ENCODE results near the gene LPP. TPM values are rescaled to one million over a fixed set of nuclear protein-coding genes. Genes with fewer than 3 reads are reported as not detected.

Gene LPP
- total and polyA plus RNA-seq, 2 of the 13 experiments (the other 11 are each of a cell fraction or from before 2014, with no cell fraction given), result 19.2 to 29.9 TPM

DNA sequence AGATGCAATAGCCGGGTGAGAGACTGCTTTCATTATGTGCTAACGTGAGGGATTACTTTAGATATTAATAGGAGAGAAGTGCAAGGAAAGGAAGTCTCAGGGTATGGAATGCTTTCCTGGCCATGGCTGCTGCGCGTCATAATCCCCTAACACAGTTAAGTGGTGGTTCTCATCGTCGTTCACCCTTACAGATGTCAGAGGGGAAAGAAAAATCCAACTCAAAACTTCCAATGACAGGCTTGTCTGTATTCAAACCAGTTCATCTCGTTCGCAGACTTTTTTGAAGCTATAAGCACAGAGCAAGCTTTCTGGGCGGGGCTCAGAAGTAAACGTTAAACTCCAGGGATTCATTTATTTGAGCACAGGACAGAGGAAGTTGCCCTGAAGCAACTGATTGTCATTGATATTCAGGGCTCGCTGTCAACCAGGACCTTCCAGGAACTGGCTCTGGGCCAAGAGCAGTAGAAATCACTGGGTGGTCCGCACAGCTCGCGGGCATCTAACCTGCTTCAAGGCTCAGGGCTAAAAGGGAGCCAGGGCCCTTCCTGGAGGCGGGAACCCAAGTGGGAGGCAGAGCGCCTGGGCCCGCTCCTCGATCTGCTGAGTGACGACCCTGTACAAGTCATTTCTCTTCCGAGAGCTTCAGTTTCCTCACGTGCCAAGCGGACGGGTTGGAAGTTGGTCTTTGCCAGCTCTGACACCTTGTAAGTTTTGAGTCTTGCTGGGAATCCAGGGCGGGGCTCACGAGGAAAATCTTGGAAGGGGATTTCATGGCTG is 1.1 kb upstream of the LPP start (continued):
- no peak for TF ChIP-seq ZNF362 (CRISPR knock-in tag; IDR thresholded peaks at IDR 0.05; ENCODE audit: borderline replicate concordance)

DNA sequence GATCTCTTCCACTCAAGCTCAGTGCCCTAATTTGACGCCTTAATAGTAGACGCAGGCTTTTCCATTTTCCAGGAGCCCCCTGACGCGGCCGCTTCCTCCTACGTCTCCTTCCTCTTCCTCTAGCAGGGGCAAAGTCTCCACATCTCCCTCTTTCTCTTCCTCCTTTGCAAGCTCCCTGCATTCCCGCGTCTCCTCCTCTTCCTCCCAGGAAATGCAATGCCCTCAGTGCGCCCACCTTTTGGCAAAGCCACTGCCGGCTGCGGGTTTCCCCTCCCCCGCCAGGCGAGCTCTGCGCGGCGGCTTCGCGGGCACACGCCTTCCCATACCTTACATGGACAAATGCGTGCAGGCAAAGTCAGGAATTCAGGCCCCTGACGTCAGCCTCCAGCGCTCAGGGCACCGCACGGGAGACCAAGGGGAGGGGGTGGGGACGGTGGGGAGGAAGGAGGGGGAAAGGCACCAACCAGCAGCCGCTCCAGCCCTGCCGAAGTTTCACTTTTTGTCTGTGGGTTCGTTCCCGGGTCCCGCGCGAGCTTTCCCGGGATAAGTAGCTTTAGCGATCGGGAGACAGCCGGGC is 432 bp upstream of the LPP start:
- ChIA-PET POLR2A (interaction anchor here (0.8 to 3.5 kb wide), 22 partner anchors 8 to 800 kb away, joined by 3 to 16 read pairs (median 4); partner anchors contain the start of gene BCL6), CTCF (ENCODE audit: low intra/inter-chr PET ratio, low total read pairs) (no interaction called here)
- H3K27ac ChIP-seq (ENCODE audit: extremely low read length, insufficient read depth, low read length), result peak overlapping the region; percentile 73
- peak; percentile 44 for FAIRE-seq
- H2AFZ ChIP-seq (ENCODE audit: low read length), result no peak overlapping the region
- no peaks in the 10 kb centered on the region for H3K9me3 ChIP-seq (ENCODE audit: low read length)
- peaks cover 49% of the 10 kb centered on the region for H3K79me2 ChIP-seq (ENCODE audit: insufficient read depth, low read length)
- intact Hi-C loops (cut with micrococcal nuclease; ENCODE audit: unreplicated experiment), result loop anchor here (1.0 to 5.0 kb wide), 4 partner anchors 47 to 408 kb away; partner anchors contain the start of gene BCL6
- H3K36me3 ChIP-seq (replicated peaks in 1 of 2; ENCODE audit: control insufficient read depth in 1 of 2, insufficient read depth in 2 of 2, low read length in 2 of 2), result no peaks in the 10 kb centered on the region
- no peaks in the 10 kb centered on the region for H3K27me3 ChIP-seq (ENCODE audit: control insufficient read depth in 1 of 2, insufficient read depth in 2 of 2, low read length in 2 of 2)
- H3K9ac ChIP-seq (ENCODE audit: insufficient read depth, low read depth, low read length), result peak overlapping the region; percentile 91
- H3K4me2 ChIP-seq (ENCODE audit: low read depth, low read length), result peak overlapping the region; percentile 83
- BruUV-seq (replicated peaks), result no TSS peak
- in situ Hi-C loops (cut with HindIII; ENCODE audit: extremely low pct_ligation_motif_present, low pct_unique_long_range_greater_than_20kb), result no loop called here
- peak; percentile 88 for DNase-seq (ENCODE audit: low spot score)
- peak overlapping the region; percentile 83 to 92 (median 88) for H3K4me3 ChIP-seq (replicated peaks in 1 of 3; ENCODE audit: insufficient read depth in 1 of 3, low read depth in 2 of 3, low read length in 3 of 3)
- H3K4me1 ChIP-seq (ENCODE audit: insufficient read depth, low read length), result peaks cover 57% of the 10 kb centered on the region
- ATAC-seq, result peak; percentile 86
- 9% methylated on average over 26 of the region's 36 CpGs for WGBS (ENCODE audit: low lambda C conversion rate)
- H4K20me1 ChIP-seq (ENCODE audit: insufficient read depth, low read length), result peaks cover 4% of the 10 kb centered on the region; the same call in 1 of the 2 replicates
- TF ChIP-seq HOXA9 (CRISPR knock-in tag; IDR thresholded peaks at IDR 0.05; ENCODE audit: borderline replicate concordance), result no peak
- no peak for TF ChIP-seq CAMTA2 (CRISPR knock-in tag; IDR thresholded peaks at IDR 0.05; ENCODE audit: borderline replicate concordance)
- TF ChIP-seq ZNF83 (CRISPR knock-in tag; IDR thresholded peaks at IDR 0.05; ENCODE audit: borderline replicate concordance), result no peak
- TF ChIP-seq RBM22 (optimal IDR thresholded peaks at IDR 0.05; ENCODE audit: low read length), result no peak
- TF ChIP-seq RCOR2 (CRISPR knock-in tag; IDR thresholded peaks at IDR 0.05), result no peak
- TF ChIP-seq, protein P1, sequence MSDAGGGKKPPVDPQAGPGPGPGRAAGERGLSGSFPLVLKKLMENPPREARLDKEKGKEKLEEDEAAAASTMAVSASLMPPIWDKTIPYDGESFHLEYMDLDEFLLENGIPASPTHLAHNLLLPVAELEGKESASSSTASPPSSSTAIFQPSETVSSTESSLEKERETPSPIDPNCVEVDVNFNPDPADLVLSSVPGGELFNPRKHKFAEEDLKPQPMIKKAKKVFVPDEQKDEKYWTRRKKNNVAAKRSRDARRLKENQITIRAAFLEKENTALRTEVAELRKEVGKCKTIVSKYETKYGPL (CRISPR knock-in tag; IDR thresholded peaks at IDR 0.05), result no peak
- TF ChIP-seq TARDBP (CRISPR knock-in tag; IDR thresholded peaks at IDR 0.05), result 0 out of 2 replicates have a peak, but pooled peaks have one; percentile 42
- no peak for TF ChIP-seq ZNF138 (CRISPR knock-in tag; IDR thresholded peaks at IDR 0.05; ENCODE audit: low read depth)
- 0 out of 2 replicates have a peak, but pooled peaks have one; percentile 26 for TF ChIP-seq ZNF263 (CRISPR knock-in tag; IDR thresholded peaks at IDR 0.05)
- peak; percentile 75 for TF ChIP-seq ZNF292 (CRISPR knock-in tag; IDR thresholded peaks at IDR 0.05; ENCODE audit: borderline replicate concordance, low read depth)
- peak; percentile 48; the same call in 1 of the 2 replicates for TF ChIP-seq RNF2 (conservative IDR thresholded peaks at IDR 0.05; ENCODE audit: low read depth)
- TF ChIP-seq, protein P2, sequence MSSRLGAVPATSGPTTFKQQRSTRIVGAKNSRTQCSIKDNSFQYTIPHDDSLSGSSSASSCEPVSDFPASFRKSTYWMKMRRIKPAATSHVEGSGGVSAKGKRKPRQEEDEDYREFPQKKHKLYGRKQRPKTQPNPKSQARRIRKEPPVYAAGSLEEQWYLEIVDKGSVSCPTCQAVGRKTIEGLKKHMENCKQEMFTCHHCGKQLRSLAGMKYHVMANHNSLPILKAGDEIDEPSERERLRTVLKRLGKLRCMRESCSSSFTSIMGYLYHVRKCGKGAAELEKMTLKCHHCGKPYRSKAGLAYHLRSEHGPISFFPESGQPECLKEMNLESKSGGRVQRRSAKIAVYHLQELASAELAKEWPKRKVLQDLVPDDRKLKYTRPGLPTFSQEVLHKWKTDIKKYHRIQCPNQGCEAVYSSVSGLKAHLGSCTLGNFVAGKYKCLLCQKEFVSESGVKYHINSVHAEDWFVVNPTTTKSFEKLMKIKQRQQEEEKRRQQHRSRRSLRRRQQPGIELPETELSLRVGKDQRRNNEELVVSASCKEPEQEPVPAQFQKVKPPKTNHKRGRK (CRISPR knock-in tag; IDR thresholded peaks at IDR 0.05), result peak; percentile 61; the same call in 1 of the 2 replicates
- 0 out of 2 replicates have a peak, but pooled peaks have one; percentile 21 for TF ChIP-seq PPARG (CRISPR knock-in tag; conservative IDR thresholded peaks at IDR 0.05)
- TF ChIP-seq SAFB2 (CRISPR knock-in tag; IDR thresholded peaks at IDR 0.05; ENCODE audit: borderline replicate concordance, low read depth), result no peak
- no peak for TF ChIP-seq TMF1 (CRISPR knock-in tag; IDR thresholded peaks at IDR 0.05; ENCODE audit: low read depth)
- TF ChIP-seq RBM39 (IDR thresholded peaks at IDR 0.05; ENCODE audit: low read depth, low read length, poor library complexity, severe bottlenecking), result no peak
